Adipocyte (in vitro differentiated cells): Measurements from ENCODE around the gene TAF9B.

Experiments used
- DNase-seq: peaks from one replicate; pipeline ENCODE4 v3.0.0-alpha.2; 2015; ENCODE audit warnings: low read depth
- H3K27me3 ChIP-seq: replicated peaks from 2 replicates; pipeline ENCODE4 v1.7.0; 2013; ENCODE audit warnings: mild to moderate bottlenecking, low read length, moderate library complexity; ENCODE audit not compliant: control insufficient read depth, insufficient read depth
- H3K36me3 ChIP-seq: 2 replicates; pipeline ENCODE4 v1.7.0; 2013; ENCODE audit warnings: low read length, mild to moderate bottlenecking, moderate library complexity; ENCODE audit not compliant: control insufficient read depth, insufficient read depth, severe bottlenecking
- H3K4me1 ChIP-seq: 2 replicates; pipeline ENCODE4 v1.7.0; 2013; ENCODE audit warnings: mild to moderate bottlenecking, low read length, moderate library complexity; ENCODE audit not compliant: control insufficient read depth, insufficient read depth
- H3K4me3 ChIP-seq: 2 replicates; pipeline ENCODE4 v1.7.0; 2013; ENCODE audit warnings: mild to moderate bottlenecking, low read length, moderate library complexity
- H3K9ac ChIP-seq: 2 replicates; pipeline ENCODE4 v1.7.0; 2013; ENCODE audit warnings: mild to moderate bottlenecking, low read length, moderate library complexity
- H3K9me3 ChIP-seq: 2 replicates; pipeline ENCODE4 v1.7.0; 2013; ENCODE audit warnings: mild to moderate bottlenecking, low read length, moderate library complexity; ENCODE audit not compliant: control insufficient read depth

The TAF9B gene

GRCh38 chrX:78116365-78116764, 23.1 kb downstream of the TAF9B start:
- DNase-seq = no peak
- Histone ChIP-seq H3K4me1 (peaks cover 6% of the 10 kb centered on the region), H3K4me3 (no peak overlapping the region), H3K9me3 (no peaks in the 10 kb centered on the region), H3K9ac (no peak overlapping the region), H3K27me3 (peaks cover 6% of the 10 kb centered on the region), H3K36me3 (peaks cover 97% of the 10 kb centered on the region)

GRCh38 chrX:78111140-78111931, 28.1 kb downstream of the TAF9B start:
- no peak overlapping the region for H3K4me3 ChIP-seq
- peaks cover 37% of the 10 kb centered on the region for H3K4me1 ChIP-seq
- DNase-seq = no peak
- H3K36me3 ChIP-seq = peaks cover 65% of the 10 kb centered on the region
- H3K9ac ChIP-seq = no peak overlapping the region
- no peaks in the 10 kb centered on the region for H3K27me3 ChIP-seq
- H3K9me3 ChIP-seq = no peaks in the 10 kb centered on the region

- H3K4me3 ChIP-seq = no peak overlapping the region
- H3K4me1 ChIP-seq = peaks cover 45% of the 10 kb centered on the region
- no peaks in the 10 kb centered on the region for H3K9me3 ChIP-seq
- no peak for DNase-seq
- H3K27me3 ChIP-seq = no peaks in the 10 kb centered on the region
- peaks cover 46% of the 10 kb centered on the region for H3K36me3 ChIP-seq
- H3K9ac ChIP-seq = no peak overlapping the region
Measured at GRCh38 chrX:78109458-78109857, 30.0 kb downstream of the TAF9B start.

- H3K4me3 ChIP-seq = peak overlapping the region; percentile 94
Measured at GRCh38 chrX:78106651-78106986, 32.8 kb downstream of the TAF9B start.

GRCh38 chrX:78105944-78106650, 33.4 kb downstream of the TAF9B start:
- Histone ChIP-seq H3K4me3 (peak overlapping the region; percentile 94), H3K9ac (peak overlapping the region; percentile 98), H3K27me3 (no peaks in the 10 kb centered on the region), H3K36me3 (peaks cover 15% of the 10 kb centered on the region), H3K4me1 (peaks cover 37% of the 10 kb centered on the region), H3K9me3 (no peaks in the 10 kb centered on the region)
- DNase-seq = no peak

More at GRCh38 chrX:78106651-78106986, 32.8 kb downstream of the TAF9B start:
- Histone ChIP-seq H3K4me1 (peaks cover 41% of the 10 kb centered on the region), H3K36me3 (peaks cover 20% of the 10 kb centered on the region), H3K9ac (no peak overlapping the region), H3K27me3 (no peaks in the 10 kb centered on the region), H3K9me3 (no peaks in the 10 kb centered on the region)
- DNase-seq = no peak

- H3K36me3 ChIP-seq = peaks cover 4% of the 10 kb centered on the region
- H3K9ac ChIP-seq = peak overlapping the region; percentile 98
- H3K4me3 ChIP-seq = peak overlapping the region; percentile 94
- H3K27me3 ChIP-seq = no peaks in the 10 kb centered on the region
- no peaks in the 10 kb centered on the region for H3K9me3 ChIP-seq
- peak; percentile 77 for DNase-seq
- peaks cover 34% of the 10 kb centered on the region for H3K4me1 ChIP-seq
Measured at GRCh38 chrX:78104447-78105176, 34.8 kb downstream of the TAF9B start.

GRCh38 chrX:78103623-78104446, 35.6 kb downstream of the TAF9B start, which contains the start of gene PGK1:
Gene PGK1 (plus strand): TSS chrX:78104248. CDS start chrX:78104341, 93 bp downstream.
- H3K4me3 ChIP-seq = peak within 1 kb of the TSS; percentile 94
- H3K9me3 ChIP-seq = no peaks in the 10 kb centered on the region
- H3K4me1 ChIP-seq = peaks cover 30% of the 10 kb centered on the region
- no peaks in the 10 kb centered on the region for H3K27me3 ChIP-seq
- peak within 1 kb of the TSS; percentile 98 for H3K9ac ChIP-seq
- DNase-seq = peak; percentile 95
- H3K36me3 ChIP-seq = peaks cover 4% of the 10 kb centered on the region

GRCh38 chrX:78103001-78103622, 36.3 kb downstream of the TAF9B start:
- DNase-seq = no peak
- peaks cover 25% of the 10 kb centered on the region for H3K4me1 ChIP-seq
- H3K36me3 ChIP-seq = peaks cover 4% of the 10 kb centered on the region
- no peaks in the 10 kb centered on the region for H3K9me3 ChIP-seq
- peak overlapping the region; percentile 78 for H3K4me3 ChIP-seq
- H3K9ac ChIP-seq = peak overlapping the region; percentile 87
- no peaks in the 10 kb centered on the region for H3K27me3 ChIP-seq

- H3K9me3 ChIP-seq = no peaks in the 10 kb centered on the region
- H3K9ac ChIP-seq = no peak overlapping the region
- H3K4me3 ChIP-seq = no peak overlapping the region
- DNase-seq = no peak
- peaks cover 4% of the 10 kb centered on the region for H3K36me3 ChIP-seq
- H3K4me1 ChIP-seq = peaks cover 15% of the 10 kb centered on the region
- no peaks in the 10 kb centered on the region for H3K27me3 ChIP-seq
Measured at GRCh38 chrX:78102091-78102490, 37.4 kb downstream of the TAF9B start.

GRCh38 chrX:78098108-78098507, 41.3 kb downstream of the TAF9B start:
- Histone ChIP-seq H3K4me3 (no peak overlapping the region), H3K4me1 (no peaks in the 10 kb centered on the region), H3K9me3 (no peaks in the 10 kb centered on the region), H3K27me3 (no peaks in the 10 kb centered on the region), H3K9ac (no peak overlapping the region), H3K36me3 (no peaks in the 10 kb centered on the region)
- no peak for DNase-seq
